Vagina (tissue), 2 donors: ENCODE measurements around the gene TRABD2B.

Source experiments
- CTCF ChIP-seq, 3 experiments: fragments of 450-650 bp in 2 of 3; fragments of 200-600 bp in 1 of 3; sonication (generic) in 1 of 3; IDR thresholded peaks; one replicate each; pipeline ENCODE4 v1.5.1; 2017 to 2019; ENCODE audit warnings: antibody characterized with exemption in 3 of 3, mild to moderate bottlenecking in 2 of 3, moderate library complexity in 2 of 3
- POLR2A ChIP-seq, 2 donors: fragments of 450-650 bp; IDR thresholded peaks; one replicate each; pipeline ENCODE4 v1.6.1; 2017; ENCODE audit warnings: antibody characterized with exemption in 2 of 2, mild to moderate bottlenecking in 2 of 2, moderate library complexity in 2 of 2
- POLR2AphosphoS5 ChIP-seq, 2 donors: sonication (generic); formaldehyde crosslinking; IDR thresholded peaks; one replicate each; pipeline ENCODE4 v1.9.0; 2017; ENCODE audit warnings: antibody characterized with exemption in 2 of 2, mild to moderate bottlenecking in 2 of 2, low read depth in 1 of 2; ENCODE audit not compliant: insufficient read depth in 1 of 2

GRCh38 chr1:47987601-47988000, 9.6 kb downstream of the TRABD2B start:
- no peak for TF ChIP-seq CTCF (IDR thresholded peaks at IDR 0.05)
- TF ChIP-seq POLR2A (IDR thresholded peaks at IDR 0.05), result no peak
- no peak for TF ChIP-seq POLR2AphosphoS5 (IDR thresholded peaks at IDR 0.05; ENCODE audit: insufficient read depth in 1 of 2, low read depth in 1 of 2)
